ENCODE results near the gene SLC22A6.

- TF ChIP-seq CTCF (IDR thresholded peaks at IDR 0.05 in 8 of 11, conservative IDR thresholded peaks at IDR 0.05 in 3 of 11) (no peak), POLR2AphosphoS5 (IDR thresholded peaks at IDR 0.05) (no peak)
Measured at GRCh38 chr11:62988276-62988675, 3.5 kb upstream of the SLC22A6 start.

Measured in spleen (tissue), 7 donors.